ENCODE data around the gene CYP51A1.

DNA sequence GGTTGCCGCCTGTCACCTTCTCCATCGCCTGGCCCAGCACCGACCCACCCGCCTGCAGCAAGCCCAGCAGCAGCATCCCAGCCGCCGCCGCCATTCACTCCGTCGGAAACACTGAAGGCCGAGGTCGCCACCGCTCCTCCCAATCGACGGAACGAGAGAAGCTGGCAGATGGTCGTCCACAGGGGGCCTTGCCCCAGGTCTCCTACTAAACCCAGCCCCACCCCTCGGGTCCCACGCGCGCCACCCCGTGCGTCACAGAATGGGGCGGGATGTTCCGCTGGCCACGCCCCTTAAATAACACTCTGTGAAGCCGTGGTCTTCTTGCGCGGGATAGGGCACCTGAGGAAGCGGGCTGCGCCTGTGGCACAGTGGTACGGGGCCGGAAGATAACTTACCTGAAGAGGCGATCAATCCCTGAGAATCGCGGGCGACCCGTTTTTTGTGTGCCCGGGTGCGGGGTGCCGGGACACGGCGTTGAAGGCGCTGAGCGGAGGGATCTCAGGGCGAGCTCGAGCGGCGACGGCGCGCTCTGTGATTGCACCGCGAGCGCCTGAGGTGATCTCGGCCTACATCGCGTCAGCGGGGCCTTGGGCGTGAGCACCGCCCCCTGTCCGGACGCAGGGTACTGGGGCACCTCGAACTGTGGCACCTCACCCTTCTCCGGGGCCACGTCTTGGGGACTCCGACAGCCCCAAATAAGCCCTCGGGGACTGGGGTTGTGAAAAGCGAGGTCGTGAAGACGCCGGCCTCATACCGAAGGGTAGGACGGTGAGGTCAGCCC, at the start of gene CYP51A1:
- TF ChIP-seq EZH2phosphoT487 (conservative IDR thresholded peaks at IDR 0.05; ENCODE audit: low read length): no peak
- TF ChIP-seq, protein P1, sequence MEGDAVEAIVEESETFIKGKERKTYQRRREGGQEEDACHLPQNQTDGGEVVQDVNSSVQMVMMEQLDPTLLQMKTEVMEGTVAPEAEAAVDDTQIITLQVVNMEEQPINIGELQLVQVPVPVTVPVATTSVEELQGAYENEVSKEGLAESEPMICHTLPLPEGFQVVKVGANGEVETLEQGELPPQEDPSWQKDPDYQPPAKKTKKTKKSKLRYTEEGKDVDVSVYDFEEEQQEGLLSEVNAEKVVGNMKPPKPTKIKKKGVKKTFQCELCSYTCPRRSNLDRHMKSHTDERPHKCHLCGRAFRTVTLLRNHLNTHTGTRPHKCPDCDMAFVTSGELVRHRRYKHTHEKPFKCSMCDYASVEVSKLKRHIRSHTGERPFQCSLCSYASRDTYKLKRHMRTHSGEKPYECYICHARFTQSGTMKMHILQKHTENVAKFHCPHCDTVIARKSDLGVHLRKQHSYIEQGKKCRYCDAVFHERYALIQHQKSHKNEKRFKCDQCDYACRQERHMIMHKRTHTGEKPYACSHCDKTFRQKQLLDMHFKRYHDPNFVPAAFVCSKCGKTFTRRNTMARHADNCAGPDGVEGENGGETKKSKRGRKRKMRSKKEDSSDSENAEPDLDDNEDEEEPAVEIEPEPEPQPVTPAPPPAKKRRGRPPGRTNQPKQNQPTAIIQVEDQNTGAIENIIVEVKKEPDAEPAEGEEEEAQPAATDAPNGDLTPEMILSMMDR (IDR thresholded peaks at IDR 0.05; ENCODE audit: insufficient read depth, low read length, poor library complexity, severe bottlenecking): no peak

All from SU-DHL-6 (cell line).